ENCODE results near the gene SMYD3. TPM values are rescaled to one million over a fixed set of nuclear protein-coding genes. Genes with fewer than 3 reads are reported as not detected.

Gene SMYD3
- total RNA-seq, 3 donors from 2014 or later (not counting 1 experiment from before 2014, with no cell fraction given), result 43.6 to 48.0 (median 46.1) TPM

DNA sequence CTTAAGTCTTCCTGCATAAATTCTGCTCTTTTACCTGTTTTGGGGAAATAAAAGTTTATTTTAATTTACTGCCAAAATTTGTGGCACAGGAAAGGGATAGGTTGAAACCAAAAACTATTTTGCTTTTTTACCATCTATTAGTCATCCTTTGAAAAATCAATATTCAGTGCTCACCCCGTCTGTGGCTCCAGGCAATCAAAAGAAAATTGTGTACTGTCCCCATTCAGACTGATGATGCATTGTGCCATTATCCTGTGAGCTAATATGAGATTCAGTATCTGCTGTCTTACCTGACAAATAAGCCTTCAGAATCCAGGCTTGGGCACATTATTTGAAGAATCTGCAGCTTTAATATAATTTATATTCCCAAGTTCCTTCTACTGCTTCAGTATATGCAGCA lies 701.5 kb downstream of the SMYD3 start:
- Mint-ChIP-seq H3K27me3 (ENCODE audit: low read depth in 2 of 2) (no peaks in the 10 kb centered on the region), H3K4me3 (no peak overlapping the region), H3K4me1 (peaks cover 37 to 42% of the 10 kb centered on the region in 2 donors), H3K27ac (peak overlapping the region in 1 of 2 donors; percentile 88), H3K36me3 (no peaks in the 10 kb centered on the region), H3K9me3 (no peaks in the 10 kb centered on the region)
- H3K27me3 ChIP-seq (ENCODE audit: control insufficient read depth, insufficient read depth, low read length), result no peaks in the 10 kb centered on the region
- TF ChIP-seq, protein P1, sequence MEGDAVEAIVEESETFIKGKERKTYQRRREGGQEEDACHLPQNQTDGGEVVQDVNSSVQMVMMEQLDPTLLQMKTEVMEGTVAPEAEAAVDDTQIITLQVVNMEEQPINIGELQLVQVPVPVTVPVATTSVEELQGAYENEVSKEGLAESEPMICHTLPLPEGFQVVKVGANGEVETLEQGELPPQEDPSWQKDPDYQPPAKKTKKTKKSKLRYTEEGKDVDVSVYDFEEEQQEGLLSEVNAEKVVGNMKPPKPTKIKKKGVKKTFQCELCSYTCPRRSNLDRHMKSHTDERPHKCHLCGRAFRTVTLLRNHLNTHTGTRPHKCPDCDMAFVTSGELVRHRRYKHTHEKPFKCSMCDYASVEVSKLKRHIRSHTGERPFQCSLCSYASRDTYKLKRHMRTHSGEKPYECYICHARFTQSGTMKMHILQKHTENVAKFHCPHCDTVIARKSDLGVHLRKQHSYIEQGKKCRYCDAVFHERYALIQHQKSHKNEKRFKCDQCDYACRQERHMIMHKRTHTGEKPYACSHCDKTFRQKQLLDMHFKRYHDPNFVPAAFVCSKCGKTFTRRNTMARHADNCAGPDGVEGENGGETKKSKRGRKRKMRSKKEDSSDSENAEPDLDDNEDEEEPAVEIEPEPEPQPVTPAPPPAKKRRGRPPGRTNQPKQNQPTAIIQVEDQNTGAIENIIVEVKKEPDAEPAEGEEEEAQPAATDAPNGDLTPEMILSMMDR (IDR thresholded peaks at IDR 0.05), result no peak
- ATAC-seq, result no peak
- no peaks in the 10 kb centered on the region for H3K9me3 ChIP-seq (ENCODE audit: control insufficient read depth, insufficient read depth, low read length)
- intact Hi-C loops (cut with micrococcal nuclease), result no loop called here
- no peaks in the 10 kb centered on the region for H3K36me3 ChIP-seq (ENCODE audit: control insufficient read depth, insufficient read depth, low read length)
- no peak for DNase-seq
- H3K27ac ChIP-seq (ENCODE audit: low read length), result no peak overlapping the region
- H3K4me3 ChIP-seq (ENCODE audit: low read length), result no peak overlapping the region
- 56% methylated on average over 1 of the region's 1 CpG for WGBS (ENCODE audit: insufficient coverage)
- H3K4me1 ChIP-seq (ENCODE audit: control insufficient read depth, insufficient read depth, low read length), result peaks cover 30% of the 10 kb centered on the region

DNA sequence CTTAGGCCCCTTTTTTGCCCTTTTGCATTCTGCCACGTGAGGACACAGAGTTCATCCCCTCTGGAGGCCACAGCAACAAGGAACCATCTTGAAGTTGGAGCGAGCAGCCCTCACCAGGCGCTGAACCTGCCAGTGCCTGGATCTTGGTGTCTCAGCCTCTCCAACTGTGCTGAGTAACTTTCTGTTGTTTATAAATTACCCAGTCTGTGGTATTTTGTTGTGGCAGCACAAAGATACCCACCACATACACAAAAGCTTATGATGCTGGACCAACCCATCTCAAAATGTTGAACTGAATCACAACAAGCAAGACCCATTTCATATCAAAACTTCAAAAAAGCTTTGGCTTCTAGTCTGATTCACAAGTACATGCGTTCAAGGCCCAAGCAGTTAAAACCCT lies 702.4 kb downstream of the SMYD3 start:
- WGBS (ENCODE audit: insufficient coverage), result 84% methylated on average over 4 of the region's 4 CpGs

DNA sequence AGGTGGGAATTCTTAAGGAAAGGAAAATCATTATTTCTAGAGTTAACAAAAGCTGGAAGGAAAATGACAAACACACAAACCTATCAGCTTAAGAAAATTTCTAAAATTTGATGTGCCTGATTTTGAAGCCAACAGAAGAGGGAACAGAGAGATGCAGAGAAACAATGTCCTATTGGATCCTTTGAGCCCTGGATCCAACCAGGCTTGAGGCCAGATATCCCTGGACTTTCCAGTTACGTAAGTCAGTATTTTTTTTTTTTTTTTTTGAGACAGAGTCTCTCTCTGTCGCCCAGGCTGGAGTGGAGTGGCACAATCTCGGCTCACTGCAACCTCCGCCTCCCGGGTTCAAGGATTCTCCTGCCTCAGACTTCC lies 703.4 kb downstream of the SMYD3 start:
- Histone ChIP-seq H3K4me1 (ENCODE audit: control insufficient read depth, insufficient read depth, low read length) (peaks cover 18% of the 10 kb centered on the region), H3K27me3 (ENCODE audit: control insufficient read depth, insufficient read depth, low read length) (no peaks in the 10 kb centered on the region), H3K27ac (ENCODE audit: low read length) (no peak overlapping the region), H3K9me3 (ENCODE audit: control insufficient read depth, insufficient read depth, low read length) (no peaks in the 10 kb centered on the region), H3K4me3 (ENCODE audit: low read length) (no peak overlapping the region), H3K36me3 (ENCODE audit: control insufficient read depth, insufficient read depth, low read length) (no peaks in the 10 kb centered on the region)
- Mint-ChIP-seq H3K4me3 (no peak overlapping the region), H3K36me3 (no peaks in the 10 kb centered on the region), H3K27me3 (ENCODE audit: low read depth in 2 of 2) (no peaks in the 10 kb centered on the region), H3K4me1 (peaks cover 22 to 34% of the 10 kb centered on the region in 2 donors), H3K27ac (no peak overlapping the region), H3K9me3 (no peaks in the 10 kb centered on the region)
- WGBS (ENCODE audit: insufficient coverage), result 91% methylated on average over 5 of the region's 5 CpGs
- intact Hi-C loops (cut with micrococcal nuclease), result no loop called here
- DNase-seq (no peak), ATAC-seq (no peak)
- TF ChIP-seq, protein P1 (IDR thresholded peaks at IDR 0.05), result no peak

More for the DNA sequence above, 702.4 kb downstream of the SMYD3 start:
- Mint-ChIP-seq H3K27me3 (ENCODE audit: low read depth in 2 of 2) (no peaks in the 10 kb centered on the region), H3K9me3 (no peaks in the 10 kb centered on the region), H3K27ac (peak overlapping the region in 1 of 2 donors; percentile 17), H3K36me3 (no peaks in the 10 kb centered on the region), H3K4me1 (peaks cover 28 to 35% of the 10 kb centered on the region in 2 donors), H3K4me3 (no peak overlapping the region)
- intact Hi-C loops (cut with micrococcal nuclease), result no loop called here
- no peak for ATAC-seq
- H3K27me3 ChIP-seq (ENCODE audit: control insufficient read depth, insufficient read depth, low read length), result no peaks in the 10 kb centered on the region
- no peak overlapping the region for H3K4me3 ChIP-seq (ENCODE audit: low read length)
- no peak for DNase-seq
- peaks cover 24% of the 10 kb centered on the region for H3K4me1 ChIP-seq (ENCODE audit: control insufficient read depth, insufficient read depth, low read length)
- TF ChIP-seq, protein P1 (IDR thresholded peaks at IDR 0.05), result no peak
- no peak overlapping the region for H3K27ac ChIP-seq (ENCODE audit: low read length)
- no peaks in the 10 kb centered on the region for H3K36me3 ChIP-seq (ENCODE audit: control insufficient read depth, insufficient read depth, low read length)
- H3K9me3 ChIP-seq (ENCODE audit: control insufficient read depth, insufficient read depth, low read length), result no peaks in the 10 kb centered on the region

DNA sequence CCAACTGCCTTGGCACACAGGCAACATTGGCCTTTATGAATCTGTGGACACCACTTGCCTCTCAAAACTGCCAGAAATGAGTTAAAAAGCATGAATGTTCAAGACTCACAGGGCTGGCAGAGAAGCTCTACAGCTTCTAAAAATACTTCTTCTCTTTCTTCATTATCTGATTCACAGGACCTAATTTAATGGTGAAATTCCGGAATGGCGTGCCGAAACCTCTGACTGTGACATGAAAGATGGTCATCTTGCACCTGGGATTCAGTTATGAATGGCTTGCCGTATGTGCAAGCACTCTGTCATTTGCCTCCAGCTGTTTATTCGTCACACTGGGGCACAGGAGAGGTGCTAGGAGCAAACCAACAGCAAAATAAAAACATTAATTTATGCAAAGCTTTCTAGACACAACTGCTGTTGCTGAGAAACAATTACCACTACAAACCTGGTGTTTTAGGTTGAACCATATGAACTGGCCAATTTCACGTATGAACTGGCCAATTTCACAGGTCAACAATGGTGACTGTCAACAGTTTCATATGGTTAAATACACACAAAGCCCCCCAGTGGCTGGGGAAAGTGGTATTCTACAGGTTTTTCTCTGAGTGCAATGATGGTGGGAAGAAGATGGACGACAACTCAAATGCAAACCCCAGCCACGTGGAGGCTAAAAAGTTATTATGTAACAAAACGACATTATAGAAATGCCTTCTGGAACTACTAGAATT lies 704.0 kb downstream of the SMYD3 start:
- 95% methylated on average over 9 of the region's 9 CpGs for WGBS (ENCODE audit: insufficient coverage)
- TF ChIP-seq, protein P1 (IDR thresholded peaks at IDR 0.05), result no peak
- Mint-ChIP-seq H3K27ac (no peak overlapping the region), H3K36me3 (no peaks in the 10 kb centered on the region), H3K4me1 (peaks cover 18 to 31% of the 10 kb centered on the region in 2 donors), H3K9me3 (no peaks in the 10 kb centered on the region), H3K4me3 (no peak overlapping the region), H3K27me3 (ENCODE audit: low read depth in 2 of 2) (no peaks in the 10 kb centered on the region)
- H3K27me3 ChIP-seq (ENCODE audit: control insufficient read depth, insufficient read depth, low read length), result no peaks in the 10 kb centered on the region
- ATAC-seq (no peak), DNase-seq (no peak)
- H3K27ac ChIP-seq (ENCODE audit: low read length), result no peak overlapping the region
- no peaks in the 10 kb centered on the region for H3K36me3 ChIP-seq (ENCODE audit: control insufficient read depth, insufficient read depth, low read length)
- H3K4me1 ChIP-seq (ENCODE audit: control insufficient read depth, insufficient read depth, low read length), result peaks cover 13% of the 10 kb centered on the region
- H3K4me3 ChIP-seq (ENCODE audit: low read length), result no peak overlapping the region
- intact Hi-C loops (cut with micrococcal nuclease), result no loop called here
- no peaks in the 10 kb centered on the region for H3K9me3 ChIP-seq (ENCODE audit: control insufficient read depth, insufficient read depth, low read length)

All from natural killer cell (primary cell).